Liver (tissue), 9 donors: ENCODE measurements around the gene ANKFN1. TPM values are rescaled to one million over a fixed set of nuclear protein-coding genes. Genes with fewer than 3 reads are reported as not detected.

Source experiments
- DNase-seq: peaks from one replicate; pipeline ENCODE4 v3.0.0-alpha.2; 2017; ENCODE audit warnings: low spot score
- H3K27ac ChIP-seq, 2 donors: one replicate each; pipeline ENCODE4 v1.7.0; 2013; ENCODE audit warnings: inconsistent platforms in 2 of 2, low read length in 2 of 2, control low read depth in 1 of 2, low read depth in 1 of 2, mild to moderate bottlenecking in 1 of 2
- H3K27me3 ChIP-seq, 4 donors: one replicate each; pipeline versions ENCODE4 v1.6.1 to v1.7.0; 2013; ENCODE audit warnings: low read length in 3 of 4, inconsistent platforms in 1 of 4, mild to moderate bottlenecking in 1 of 4, moderate library complexity in 1 of 4; ENCODE audit not compliant: control insufficient read depth in 4 of 4, insufficient read depth in 4 of 4
- H3K36me3 ChIP-seq, 4 donors: one replicate each; pipeline versions ENCODE4 v1.6.1 to v1.7.0; 2013; ENCODE audit warnings: low read length in 3 of 4, mild to moderate bottlenecking in 3 of 4, low read depth in 1 of 4, moderate library complexity in 1 of 4; ENCODE audit not compliant: control insufficient read depth in 4 of 4, insufficient read depth in 3 of 4
- H3K4me1 ChIP-seq, 4 donors: one replicate each; pipeline versions ENCODE4 v1.6.1 to v1.7.0; 2013; ENCODE audit warnings: low read length in 3 of 4, mild to moderate bottlenecking in 3 of 4, moderate library complexity in 1 of 4; ENCODE audit not compliant: control insufficient read depth in 4 of 4, insufficient read depth in 4 of 4
- H3K4me3 ChIP-seq, 3 donors: one replicate each; pipeline versions ENCODE4 v1.6.1 to v1.7.0; 2013; ENCODE audit warnings: low read length in 3 of 3, control low read depth in 1 of 3, low read depth in 1 of 3, mild to moderate bottlenecking in 1 of 3
- H3K9ac ChIP-seq, 2 donors: one replicate each; pipeline ENCODE4 v1.7.0; 2013; ENCODE audit warnings: low read length in 2 of 2, mild to moderate bottlenecking in 2 of 2, moderate library complexity in 2 of 2, control low read depth in 1 of 2, low read depth in 1 of 2
- H3K9me3 ChIP-seq, 4 donors: one replicate each; pipeline versions ENCODE4 v1.6.1 to v1.7.0; 2013; ENCODE audit warnings: low read length in 3 of 4; ENCODE audit not compliant: control insufficient read depth in 4 of 4
- CTCF ChIP-seq: fragments of 150-350 bp; IDR thresholded peaks from 2 replicates; pipeline ENCODE4 v1.5.1; 2017; ENCODE audit warnings: improper control_type of control experiment, low read depth, low read length; ENCODE audit not compliant: missing input control
- FOXA1 ChIP-seq: IDR thresholded peaks from 2 replicates; pipeline ENCODE4 v1.6.1; 2016; ENCODE audit warnings: antibody characterized with exemption
- GABPA ChIP-seq, 2 donors: IDR thresholded peaks in 1 of 2; conservative IDR thresholded peaks in 1 of 2; 2 replicates each; pipeline ENCODE4 v1.6.1; 2016; ENCODE audit warnings: antibody characterized with exemption in 2 of 2, mild to moderate bottlenecking in 1 of 2, moderate library complexity in 1 of 2
- HNF4A ChIP-seq, 2 donors: conservative IDR thresholded peaks; 2 replicates each; pipeline ENCODE4 v1.6.1; 2016; ENCODE audit warnings: antibody characterized with exemption in 2 of 2, mild to moderate bottlenecking in 2 of 2
- HNF4G ChIP-seq: IDR thresholded peaks from 2 replicates; pipeline ENCODE4 v1.6.1; 2016; ENCODE audit warnings: antibody characterized with exemption
- JUND ChIP-seq, 2 donors: IDR thresholded peaks; 2 replicates each; pipeline ENCODE4 v1.6.1; 2016; ENCODE audit warnings: antibody characterized with exemption in 2 of 2
- NR2F2 ChIP-seq: IDR thresholded peaks from 2 replicates; pipeline ENCODE4 v1.6.1; 2016; ENCODE audit warnings: antibody characterized with exemption
- RAD21 ChIP-seq, 2 donors: IDR thresholded peaks; 2 replicates each; pipeline ENCODE4 v1.6.1; 2016; ENCODE audit warnings: antibody characterized with exemption in 2 of 2, mild to moderate bottlenecking in 2 of 2
- REST ChIP-seq: IDR thresholded peaks from 2 replicates; pipeline ENCODE4 v1.6.1; 2016; ENCODE audit warnings: antibody characterized with exemption, mild to moderate bottlenecking
- RXRA ChIP-seq, 2 donors: IDR thresholded peaks; 2 replicates each; pipeline ENCODE4 v1.6.1; 2017 to 2018; ENCODE audit warnings: antibody characterized with exemption in 2 of 2, mild to moderate bottlenecking in 1 of 2
- SP1 ChIP-seq: IDR thresholded peaks from 2 replicates; pipeline ENCODE4 v1.6.1; 2018; ENCODE audit warnings: antibody characterized with exemption, mild to moderate bottlenecking
- TAF1 ChIP-seq: conservative IDR thresholded peaks from 2 replicates; pipeline ENCODE4 v1.6.1; 2016; ENCODE audit warnings: antibody characterized with exemption, mild to moderate bottlenecking
- YY1 ChIP-seq: IDR thresholded peaks from 2 replicates; pipeline ENCODE4 v1.6.1; 2016; ENCODE audit warnings: antibody characterized with exemption, mild to moderate bottlenecking
- WGBS: extraction: QIAGEN DNeasy Blood & Tissue Kit; methylation state at CpG from one replicate; pipeline ENCODE4 v1.1.7; 2013; 5-methylcytosine and 5-hydroxymethylcytosine counted together
- polyA plus RNA-seq, 2 donors: library from polyadenylated mRNA; stranded (reverse) in 1 of 2; unstranded in 1 of 2; fragments of 200-250 nt in 1 of 2; fragments of >200 nt in 1 of 2; fragmentation: Nextera tagmentation in 1 of 2; extraction: Ambion mirVana in 1 of 2; gene quantifications; one replicate each; pipeline versions ENCODE4 v1.2.1 to v1.2.3, GENCODE V29; 2013 to 2015
- total RNA-seq, 2 donors: library from RNA; depleted of rRNA; stranded (reverse); fragments of >200 nt; gene quantifications; one replicate each; pipeline ENCODE4 v1.2.3, GENCODE V29; 2014
- TF ChIP-seq, protein P1 (sequence below): IDR thresholded peaks from 2 replicates; pipeline ENCODE4 v1.6.1; 2016; ENCODE audit warnings: antibody characterized with exemption
- donor health status: healthy.
- donor health status: healthy.
- donor health status: healthy.
- donor health status: healthy.
- donor health status: healthy.

Gene ANKFN1
- total and polyA plus RNA-seq, 4 donors = not detected

- no peak overlapping the region for H3K9ac ChIP-seq
- H3K4me3 ChIP-seq = no peak overlapping the region
- H3K9me3 ChIP-seq = no peaks in the 10 kb centered on the region
- H3K27ac ChIP-seq = no peak overlapping the region
- no peaks in the 10 kb centered on the region for H3K4me1 ChIP-seq
- H3K27me3 ChIP-seq = peaks cover 0 to 12% (median under 1%) of the 10 kb centered on the region in 4 donors
- DNase-seq = no peak
- TF ChIP-seq JUND (IDR thresholded peaks at IDR 0.05) (no peak), YY1 (no peak), NR2F2 (no peak), RXRA (IDR thresholded peaks at IDR 0.05) (no peak), GABPA (IDR thresholded peaks at IDR 0.05 in 1 of 2, conservative IDR thresholded peaks at IDR 0.05 in 1 of 2) (no peak), FOXA1 (no peak), HNF4A (conservative IDR thresholded peaks at IDR 0.05) (no peak), RAD21 (IDR thresholded peaks at IDR 0.05) (no peak), HNF4G (no peak), SP1 (no peak)
- TF ChIP-seq, protein P1, sequence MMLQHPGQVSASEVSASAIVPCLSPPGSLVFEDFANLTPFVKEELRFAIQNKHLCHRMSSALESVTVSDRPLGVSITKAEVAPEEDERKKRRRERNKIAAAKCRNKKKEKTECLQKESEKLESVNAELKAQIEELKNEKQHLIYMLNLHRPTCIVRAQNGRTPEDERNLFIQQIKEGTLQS = no peak
- H3K36me3 ChIP-seq = no peaks in the 10 kb centered on the region
- WGBS = 62% methylated on average over 5 of the region's 5 CpGs
Observed at GRCh38 chr17:56532926-56533325, 379.7 kb downstream of the ANKFN1 start.

- H3K36me3 ChIP-seq = no peaks in the 10 kb centered on the region
- H3K27me3 ChIP-seq = peaks cover 0 to 16% (median 2%) of the 10 kb centered on the region in 4 donors
- no peak for DNase-seq
- WGBS = 67% methylated on average over 1 of the region's 1 CpG
- no peak overlapping the region for H3K9ac ChIP-seq
- peaks cover 0 to 2% (median 0%) of the 10 kb centered on the region in 4 donors for H3K9me3 ChIP-seq
- no peak overlapping the region for H3K4me3 ChIP-seq
- TF ChIP-seq JUND (IDR thresholded peaks at IDR 0.05) (no peak), HNF4G (no peak), CTCF (no peak), TAF1 (no peak)
- no peak overlapping the region for H3K27ac ChIP-seq
- H3K4me1 ChIP-seq = no peaks in the 10 kb centered on the region
Observed at GRCh38 chr17:56536766-56537165, 383.5 kb downstream of the ANKFN1 start.

DNA sequence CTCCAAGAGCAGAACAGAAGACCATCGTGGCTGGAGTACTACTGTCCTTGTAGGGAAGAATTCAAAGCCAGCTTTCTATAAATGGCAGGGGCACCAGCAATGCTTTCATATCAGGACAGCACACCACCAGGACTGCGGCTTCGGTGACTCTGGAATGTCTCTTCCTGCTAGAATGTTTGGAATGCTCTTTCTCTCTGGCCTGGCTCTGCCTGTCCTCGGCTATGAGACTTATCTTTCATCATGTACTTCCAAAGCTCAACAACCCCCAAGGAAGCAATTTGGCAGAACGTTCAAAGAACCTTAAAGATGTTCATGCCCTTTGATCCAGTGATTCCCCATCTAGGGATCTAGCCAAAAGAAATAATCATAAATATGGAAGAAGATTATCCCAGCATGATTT is 387.6 kb downstream of the ANKFN1 start:
- Histone ChIP-seq H3K9me3 (peaks cover 0 to 2% (median 0%) of the 10 kb centered on the region in 4 donors), H3K36me3 (no peaks in the 10 kb centered on the region), H3K27me3 (peaks cover 0 to 10% (median 3%) of the 10 kb centered on the region in 4 donors), H3K9ac (no peak overlapping the region), H3K4me3 (no peak overlapping the region), H3K4me1 (no peaks in the 10 kb centered on the region), H3K27ac (no peak overlapping the region)
- no peak for DNase-seq
- TF ChIP-seq HNF4G = no peak
- 31% methylated on average over 5 of the region's 5 CpGs for WGBS

DNA sequence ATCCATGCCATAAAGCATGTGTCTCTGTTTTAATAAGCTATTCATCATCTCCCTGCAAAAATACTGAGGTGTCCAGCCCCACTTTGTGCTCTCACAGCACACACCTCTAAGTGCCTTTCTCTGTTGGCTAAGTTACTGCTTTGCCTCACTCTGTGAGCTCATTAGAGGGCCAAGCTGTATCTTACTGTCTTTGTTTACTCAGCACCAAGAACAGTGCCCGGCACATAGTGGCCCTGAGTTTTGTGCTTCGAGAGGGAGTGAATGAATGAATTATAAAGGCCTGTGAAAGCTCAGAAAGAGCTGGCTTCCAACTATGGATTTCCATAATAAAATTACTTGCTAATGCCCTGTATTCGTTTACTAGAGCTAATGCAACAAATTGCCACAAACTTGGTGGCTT is 390.0 kb downstream of the ANKFN1 start:
- WGBS = 43% methylated on average over 3 of the region's 3 CpGs

More for the DNA sequence above, 390.0 kb downstream of the ANKFN1 start:
- TF ChIP-seq SP1 = no peak
- TF ChIP-seq REST = no peak
- no peak for TF ChIP-seq GABPA (IDR thresholded peaks at IDR 0.05 in 1 of 2, conservative IDR thresholded peaks at IDR 0.05 in 1 of 2)
- TF ChIP-seq TAF1 = no peak
- no peak for DNase-seq
- no peaks in the 10 kb centered on the region for H3K36me3 ChIP-seq
- no peak overlapping the region for H3K4me3 ChIP-seq
- no peak overlapping the region for H3K27ac ChIP-seq
- H3K27me3 ChIP-seq = peaks cover 0 to 10% (median 3%) of the 10 kb centered on the region in 4 donors
- peaks cover 0 to 2% (median 0%) of the 10 kb centered on the region in 4 donors for H3K9me3 ChIP-seq
- H3K4me1 ChIP-seq = no peaks in the 10 kb centered on the region
- no peak overlapping the region for H3K9ac ChIP-seq
